GM21528 (cell line): ENCODE data around the gene MESD.
"Not testable (repeated sequence)": the region's sequence is repeated elsewhere in the genome, so short reads cannot be mapped to it uniquely, and the experiment has no call there.

Experiments
- ATAC-seq: cut with Tn5 transposase; IDR thresholded peaks from one replicate; pipeline ENCODE4 v1.9.1; 2021; ENCODE audit warnings: mild to moderate bottlenecking, moderate library complexity; ENCODE audit not compliant: unreplicated experiment, low FRiP score

MESD gene

GRCh38 chr15:80967991-80968510 lies 21.6 kb downstream of the MESD start:
- ATAC-seq = no peak

GRCh38 chr15:80967451-80967850 lies 22.2 kb downstream of the MESD start:
- ATAC-seq = no peak

GRCh38 chr15:80966431-80967197 lies 23.0 kb downstream of the MESD start:
- ATAC-seq = no peak

DNA sequence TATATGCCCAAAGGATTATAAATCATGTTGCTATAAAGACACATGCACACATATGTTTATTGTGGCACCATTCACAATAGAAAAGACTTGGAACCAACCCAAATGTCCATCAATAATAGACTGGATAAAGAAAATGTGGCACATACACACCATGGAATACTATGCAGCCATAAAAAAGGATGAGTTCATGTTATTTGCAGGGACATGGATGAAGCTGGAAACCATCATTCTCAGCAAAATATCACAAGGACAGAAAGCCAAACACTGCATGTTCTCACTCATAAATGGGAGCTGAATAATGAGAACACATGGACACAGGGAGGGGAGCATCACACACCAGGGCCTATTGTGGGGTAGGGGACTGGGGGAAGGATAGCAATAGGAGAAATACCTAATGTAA lies 24.2 kb downstream of the MESD start:
- ATAC-seq = not testable (repeated sequence)

DNA sequence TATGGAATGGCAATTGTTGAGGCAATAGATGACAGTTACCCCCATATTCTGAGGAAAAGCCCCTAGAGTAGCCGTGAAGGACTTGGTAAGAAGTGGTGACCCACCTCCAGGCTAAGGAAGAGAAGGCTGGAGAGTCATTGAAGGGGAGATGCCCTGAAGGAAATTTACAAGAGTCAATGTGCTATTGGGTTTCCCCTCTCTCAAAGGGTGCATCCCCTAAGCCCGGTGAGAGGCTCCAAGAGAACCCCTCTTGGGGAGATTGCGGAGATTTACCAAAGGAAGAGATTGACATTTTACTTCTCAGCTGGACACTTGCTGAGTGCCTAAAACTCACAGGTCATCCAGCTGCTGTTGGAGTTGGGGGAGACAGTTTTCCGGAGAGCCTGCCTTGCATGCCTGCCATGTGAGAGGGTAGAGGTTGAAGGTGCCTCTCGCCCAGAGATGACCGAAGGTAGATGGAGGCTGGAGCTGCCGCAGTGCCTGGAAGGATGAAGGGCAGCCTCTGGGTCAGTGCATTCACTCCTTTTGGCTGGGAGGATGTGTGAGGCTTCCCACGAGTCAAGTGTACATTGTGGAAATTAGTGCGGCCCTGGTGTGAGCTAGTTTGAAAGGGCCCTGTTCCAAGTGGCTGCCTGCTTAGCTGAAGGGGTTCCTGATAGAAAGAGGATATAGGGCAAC lies 30.7 kb downstream of the MESD start:
- no peak for ATAC-seq

GRCh38 chr15:80957976-80958375 lies 31.6 kb downstream of the MESD start:
- no peak for ATAC-seq

DNA sequence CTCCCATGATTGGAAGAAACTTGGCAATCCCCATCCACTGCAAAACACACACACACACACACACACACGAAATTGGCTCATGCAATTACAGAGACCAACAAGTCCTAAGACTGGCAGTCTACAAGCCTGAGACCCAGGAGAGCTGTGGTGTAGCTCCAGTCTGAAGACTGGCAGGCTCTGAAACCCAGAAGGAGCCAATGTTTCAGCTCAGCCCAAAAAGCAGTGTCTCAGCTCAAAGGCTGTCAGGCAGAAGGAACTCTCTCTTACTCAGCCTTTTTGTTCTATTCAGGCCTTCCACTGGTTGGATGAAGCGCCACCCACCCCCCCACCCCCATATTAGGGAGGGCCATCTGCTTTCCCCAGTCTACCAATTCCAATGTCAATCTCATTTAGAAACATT lies 32.1 kb downstream of the MESD start:
- no peak for ATAC-seq

DNA sequence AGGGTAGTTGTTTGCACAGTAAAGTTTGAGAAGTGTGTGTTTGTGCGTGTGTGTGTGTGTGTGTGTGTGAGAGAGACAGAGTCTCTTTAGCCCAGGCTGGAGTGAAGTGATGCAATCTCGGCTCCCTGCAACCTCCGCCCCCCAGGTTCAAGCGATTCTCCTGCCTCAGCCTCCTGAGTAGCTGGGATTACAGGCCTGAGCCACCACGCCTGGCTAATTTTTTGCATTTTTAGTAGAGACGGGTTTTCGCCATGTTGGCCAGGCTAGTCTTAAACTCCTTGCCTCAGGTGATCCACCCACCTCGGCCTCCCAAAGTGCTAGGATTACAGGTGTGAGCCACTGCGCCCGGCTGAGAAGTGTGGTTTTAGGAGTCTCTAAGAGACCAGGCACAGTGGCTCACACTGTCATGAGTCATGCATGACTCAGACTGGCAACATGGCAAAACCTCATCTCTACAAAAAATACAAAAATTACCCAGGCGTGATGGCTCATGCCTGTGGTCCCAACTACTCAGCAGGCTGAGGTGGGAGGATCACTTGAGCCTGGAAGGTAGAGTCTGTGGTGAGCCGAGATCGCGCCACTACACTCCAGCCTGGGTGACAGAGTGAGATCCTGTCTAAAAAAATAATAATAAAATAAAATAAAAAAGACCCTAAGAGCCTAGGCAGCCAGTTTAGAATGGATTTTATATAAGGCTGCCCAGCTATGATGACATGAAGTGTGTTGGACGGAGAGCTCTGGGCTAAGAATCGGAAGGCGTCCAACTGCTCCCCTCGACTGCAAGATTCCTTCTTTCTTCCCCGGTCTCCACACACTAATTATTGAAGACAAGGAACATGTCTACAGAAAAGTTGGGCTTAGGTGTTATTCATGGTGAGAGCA lies 33.8 kb downstream of the MESD start:
- ATAC-seq = not testable (repeated sequence)

DNA sequence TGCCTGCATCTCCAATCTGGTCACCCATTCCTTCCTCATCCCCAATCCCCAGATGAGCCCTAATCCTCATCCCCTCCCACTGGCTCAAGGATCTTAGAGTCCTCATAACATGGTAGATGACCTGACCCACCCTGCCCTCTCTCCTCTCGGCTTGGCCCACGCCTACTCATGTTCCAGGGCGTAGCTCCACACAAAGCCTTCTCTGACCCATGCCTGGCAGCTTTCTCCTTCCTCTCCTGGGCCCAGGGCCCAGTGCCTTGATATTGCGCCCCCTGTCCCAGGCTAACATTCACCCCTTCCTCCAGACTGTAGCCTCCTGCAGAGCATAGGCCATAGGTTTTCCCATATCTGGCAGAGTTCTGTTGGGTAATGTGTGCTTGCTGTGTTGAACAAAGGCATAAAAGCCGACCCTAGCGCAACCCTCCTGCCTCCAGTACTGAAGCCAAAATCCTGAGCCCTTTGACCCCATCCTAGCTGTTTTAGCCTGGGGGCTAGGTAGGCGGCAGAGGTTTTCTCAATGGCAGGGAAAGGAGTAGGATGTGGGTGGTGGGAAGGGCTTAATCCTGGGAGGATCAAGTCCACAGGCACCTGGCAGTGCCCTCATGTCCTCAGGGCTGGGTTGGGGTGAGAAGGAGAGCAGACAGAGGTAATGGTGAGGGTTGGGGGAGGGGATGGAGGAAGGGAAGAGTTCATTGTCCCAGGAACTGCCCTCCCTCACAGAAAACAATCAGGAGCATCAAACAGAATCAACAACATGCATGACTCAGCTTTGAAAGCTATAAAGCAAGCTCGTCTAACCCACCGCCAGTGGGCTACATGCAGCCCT lies 35.5 kb downstream of the MESD start:
- no peak for ATAC-seq

- no peak for ATAC-seq
Observed at GRCh38 chr15:80953001-80953952, 36.3 kb downstream of the MESD start.

- no peak for ATAC-seq
Observed at GRCh38 chr15:80951941-80952340, 37.7 kb downstream of the MESD start.

DNA sequence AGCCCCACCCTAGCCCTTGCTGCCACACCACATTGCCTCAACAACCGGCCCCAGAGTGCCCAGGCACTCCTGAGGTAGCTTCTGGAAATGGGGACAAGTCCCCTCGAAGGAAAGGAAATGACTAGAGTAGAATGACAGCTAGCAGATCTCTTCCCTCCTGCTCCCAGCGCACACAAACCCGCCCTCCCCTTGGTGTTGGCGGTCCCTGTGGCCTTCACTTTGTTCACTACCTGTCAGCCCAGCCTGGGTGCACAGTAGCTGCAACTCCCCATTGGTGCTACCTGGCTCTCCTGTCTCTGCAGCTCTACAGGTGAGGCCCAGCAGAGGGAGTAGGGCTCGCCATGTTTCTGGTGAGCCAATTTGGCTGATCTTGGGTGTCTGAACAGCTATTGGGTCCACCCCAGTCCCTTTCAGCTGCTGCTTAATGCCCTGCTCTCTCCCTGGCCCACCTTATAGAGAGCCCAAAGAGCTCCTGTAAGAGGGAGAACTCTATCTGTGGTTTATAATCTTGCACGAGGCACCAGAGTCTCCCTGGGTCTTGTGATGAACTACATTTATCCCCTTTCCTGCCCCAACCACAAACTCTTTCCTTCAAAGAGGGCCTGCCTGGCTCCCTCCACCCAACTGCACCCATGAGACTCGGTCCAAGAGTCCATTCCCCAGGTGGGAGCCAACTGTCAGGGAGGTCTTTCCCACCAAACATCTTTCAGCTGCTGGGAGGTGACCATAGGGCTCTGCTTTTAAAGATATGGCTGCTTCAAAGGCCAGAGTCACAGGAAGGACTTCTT lies 39.1 kb downstream of the MESD start:
- no peak for ATAC-seq

GRCh38 chr15:80949756-80950155 lies 39.9 kb downstream of the MESD start:
- ATAC-seq = no peak

- ATAC-seq = no peak
Observed at GRCh38 chr15:80948651-80949292, 40.8 kb downstream of the MESD start.

DNA sequence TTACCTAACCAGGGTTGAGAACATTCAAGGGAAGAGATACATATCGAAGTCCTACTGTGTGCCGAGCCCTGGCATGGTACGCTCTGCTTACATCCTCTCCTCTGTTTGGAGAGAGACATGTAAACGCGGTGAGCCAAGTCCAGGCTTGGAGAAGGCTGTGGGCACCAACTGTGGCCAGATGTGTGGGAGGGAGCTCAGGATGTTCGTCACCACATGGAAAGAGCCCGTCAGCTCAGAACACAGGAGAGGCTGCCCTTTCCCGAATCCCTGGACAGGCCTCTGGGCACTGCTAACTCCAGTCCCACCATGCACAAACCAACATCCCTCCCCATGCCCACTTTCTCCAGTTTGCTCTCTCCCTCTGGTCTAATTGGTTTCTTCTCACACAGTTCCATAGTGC lies 43.0 kb downstream of the MESD start:
- no peak for ATAC-seq

DNA sequence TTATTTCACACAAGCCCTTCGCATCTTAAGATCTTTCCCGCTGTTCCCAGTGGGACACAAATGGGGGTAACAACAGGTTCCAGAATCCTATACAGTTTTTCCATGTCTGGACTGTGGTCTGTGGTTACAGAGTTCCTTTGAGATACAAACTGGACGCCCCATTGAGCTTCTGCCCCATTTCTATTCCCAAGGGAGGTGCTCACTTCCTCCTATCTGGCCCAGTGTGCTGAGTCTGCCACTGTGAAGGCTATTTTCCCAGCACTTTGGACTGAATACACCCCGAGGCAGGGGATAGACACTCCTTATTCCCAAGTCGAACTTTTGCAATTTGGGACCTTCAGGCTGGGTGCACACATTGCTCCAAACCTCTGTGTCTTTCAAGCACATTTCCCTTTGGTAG lies 44.0 kb downstream of the MESD start:
- no peak for ATAC-seq

DNA sequence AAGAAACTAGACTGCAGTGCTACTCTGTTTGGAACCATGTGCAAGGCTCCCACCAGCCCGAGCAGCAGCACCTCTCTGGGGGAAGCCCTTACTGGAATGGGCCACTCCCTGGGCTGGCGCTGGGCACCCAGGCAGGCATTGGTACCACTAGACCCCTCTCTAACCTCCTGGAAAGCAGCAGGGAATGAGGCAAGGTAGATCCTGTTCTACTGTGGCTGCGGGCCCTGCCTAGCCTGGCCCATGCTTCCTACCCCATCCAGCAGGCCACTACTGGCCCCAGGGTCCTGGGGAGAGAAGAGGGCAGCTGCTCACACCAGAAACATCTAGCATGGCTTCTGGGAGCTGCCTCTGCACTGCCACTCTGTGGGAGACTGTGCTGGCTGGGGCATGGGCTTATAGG lies 44.8 kb downstream of the MESD start:
- ATAC-seq = no peak
